ENCODE measurements around the gene COLEC11. TPM values are rescaled to one million over a fixed set of nuclear protein-coding genes. Genes with fewer than 3 reads are reported as not detected.
"Not testable (repeated sequence)": the region's sequence is repeated elsewhere in the genome, so short reads cannot be mapped to it uniquely, and the experiment has no call there.

COLEC11 gene
- total and polyA plus RNA-seq, 2 donors from 2014 or later: 7.6 to 34.6 TPM

DNA sequence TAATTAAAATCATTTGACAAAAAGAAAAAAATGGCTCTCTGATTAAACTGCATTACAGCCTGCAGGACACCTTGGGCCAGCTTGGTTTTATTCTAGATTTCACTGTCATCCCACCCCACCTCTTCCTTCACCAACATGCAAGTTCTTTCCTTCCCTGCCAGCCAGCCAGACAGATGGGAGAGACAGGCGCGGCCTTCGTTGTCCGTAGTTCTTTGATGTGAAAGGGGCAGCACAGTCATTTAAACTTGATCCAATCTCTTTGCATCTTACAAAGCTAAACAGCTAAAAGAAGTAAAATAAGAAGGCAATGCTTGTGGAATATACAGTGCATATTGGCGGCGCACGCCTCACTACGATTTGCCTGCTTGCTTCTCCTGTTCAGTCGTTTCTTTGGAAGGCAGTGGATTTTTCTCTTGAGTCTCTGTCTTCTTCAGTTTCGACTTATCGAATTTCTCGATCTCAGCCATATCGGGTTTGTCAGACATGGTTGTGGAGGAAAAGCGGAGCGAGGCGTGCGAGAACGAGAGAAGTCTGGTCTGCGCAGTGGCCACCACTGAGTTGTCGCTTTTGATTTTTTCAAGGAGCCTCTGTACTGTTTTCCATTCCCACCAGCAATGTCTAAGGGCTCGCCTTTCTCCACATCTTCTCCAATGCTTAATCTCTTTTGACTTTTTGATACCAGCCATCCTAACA, 22.4 kb downstream of the COLEC11 start:
- FAIRE-seq: no peak
- Histone ChIP-seq H3K27me3 (ENCODE audit: control insufficient read depth, insufficient read depth, low read length) (no peaks in the 10 kb centered on the region), H3K27ac (ENCODE audit: low read depth in 2 of 2, low read length in 2 of 2) (no peak overlapping the region), H3K9ac (ENCODE audit: low read length in 3 of 3) (no peak overlapping the region), H3K4me3 (ENCODE audit: low read length in 3 of 3) (no peak overlapping the region), H3K9me3 (ENCODE audit: control insufficient read depth in 2 of 3, insufficient read depth in 1 of 3, low read length in 3 of 3) (no peaks in the 10 kb centered on the region), H3K4me1 (ENCODE audit: control insufficient read depth in 2 of 3, insufficient read depth in 2 of 3, low read depth in 1 of 3, low read length in 3 of 3) (no peaks in the 10 kb centered on the region), H3K36me3 (ENCODE audit: control insufficient read depth in 2 of 3, insufficient read depth in 3 of 3, low read length in 3 of 3) (no peaks in the 10 kb centered on the region)
- intact Hi-C loops (cut with DNase I): no loop called here
- no peak for DNase-seq
- TF ChIP-seq, protein P1, sequence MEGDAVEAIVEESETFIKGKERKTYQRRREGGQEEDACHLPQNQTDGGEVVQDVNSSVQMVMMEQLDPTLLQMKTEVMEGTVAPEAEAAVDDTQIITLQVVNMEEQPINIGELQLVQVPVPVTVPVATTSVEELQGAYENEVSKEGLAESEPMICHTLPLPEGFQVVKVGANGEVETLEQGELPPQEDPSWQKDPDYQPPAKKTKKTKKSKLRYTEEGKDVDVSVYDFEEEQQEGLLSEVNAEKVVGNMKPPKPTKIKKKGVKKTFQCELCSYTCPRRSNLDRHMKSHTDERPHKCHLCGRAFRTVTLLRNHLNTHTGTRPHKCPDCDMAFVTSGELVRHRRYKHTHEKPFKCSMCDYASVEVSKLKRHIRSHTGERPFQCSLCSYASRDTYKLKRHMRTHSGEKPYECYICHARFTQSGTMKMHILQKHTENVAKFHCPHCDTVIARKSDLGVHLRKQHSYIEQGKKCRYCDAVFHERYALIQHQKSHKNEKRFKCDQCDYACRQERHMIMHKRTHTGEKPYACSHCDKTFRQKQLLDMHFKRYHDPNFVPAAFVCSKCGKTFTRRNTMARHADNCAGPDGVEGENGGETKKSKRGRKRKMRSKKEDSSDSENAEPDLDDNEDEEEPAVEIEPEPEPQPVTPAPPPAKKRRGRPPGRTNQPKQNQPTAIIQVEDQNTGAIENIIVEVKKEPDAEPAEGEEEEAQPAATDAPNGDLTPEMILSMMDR (IDR thresholded peaks at IDR 0.05; ENCODE audit: borderline replicate concordance, extremely low read depth, insufficient read depth): no peak

DNA sequence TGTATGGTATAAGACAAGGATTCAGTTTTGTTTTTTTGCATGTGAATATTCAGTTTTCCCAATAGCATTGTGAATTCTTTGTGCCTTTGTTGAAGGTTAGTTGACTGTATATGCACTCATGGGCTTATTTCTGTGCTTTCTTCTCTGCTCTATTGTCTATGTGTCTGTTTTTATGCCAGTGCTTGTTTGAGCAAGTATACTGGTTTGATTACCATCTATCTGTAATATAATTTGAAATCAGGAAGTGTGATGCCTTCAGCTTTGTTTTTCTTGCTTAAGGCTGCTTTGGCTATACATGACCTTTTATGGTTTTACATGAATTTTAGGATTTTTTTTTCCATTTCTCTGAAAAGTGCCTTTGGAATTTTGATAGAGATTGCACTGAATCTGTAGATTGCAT, 23.5 kb downstream of the COLEC11 start:
- H3K9ac ChIP-seq (ENCODE audit: low read length in 3 of 3): no peak overlapping the region
- FAIRE-seq: no peak
- TF ChIP-seq, protein P1 (IDR thresholded peaks at IDR 0.05; ENCODE audit: borderline replicate concordance, extremely low read depth, insufficient read depth): no peak
- no peaks in the 10 kb centered on the region for H3K27me3 ChIP-seq (ENCODE audit: control insufficient read depth, insufficient read depth, low read length)
- H3K36me3 ChIP-seq (ENCODE audit: control insufficient read depth in 2 of 3, insufficient read depth in 3 of 3, low read length in 3 of 3): no peaks in the 10 kb centered on the region
- no peak overlapping the region for H3K27ac ChIP-seq (ENCODE audit: low read depth in 2 of 2, low read length in 2 of 2)
- H3K4me3 ChIP-seq (ENCODE audit: low read length in 3 of 3): no peak overlapping the region
- H3K9me3 ChIP-seq (ENCODE audit: control insufficient read depth in 2 of 3, insufficient read depth in 1 of 3, low read length in 3 of 3): no peaks in the 10 kb centered on the region
- H3K4me1 ChIP-seq (ENCODE audit: control insufficient read depth in 2 of 3, insufficient read depth in 2 of 3, low read depth in 1 of 3, low read length in 3 of 3): no peaks in the 10 kb centered on the region
- intact Hi-C loops (cut with DNase I): no loop called here
- no peak for DNase-seq

DNA sequence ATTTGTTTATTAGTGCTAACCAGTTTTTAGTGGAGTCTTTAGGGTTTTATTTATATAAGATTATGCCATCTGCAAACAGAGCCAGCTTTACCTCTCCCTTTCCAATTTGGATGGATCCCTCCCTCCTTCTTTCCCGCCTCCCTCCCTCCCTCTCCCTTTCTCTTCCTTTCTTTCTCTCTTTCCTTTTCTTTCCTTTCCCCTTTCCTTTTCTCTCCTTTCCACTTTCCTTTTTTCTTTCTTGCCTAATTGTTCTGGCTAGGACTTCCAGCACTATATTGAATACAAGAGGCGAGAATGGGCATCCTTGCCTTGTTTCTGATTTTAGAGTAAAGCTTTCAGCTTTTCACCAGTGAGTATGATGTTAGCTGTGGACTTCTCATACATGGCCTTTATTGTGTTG, 24.1 kb downstream of the COLEC11 start:
- no peak for FAIRE-seq
- H3K4me3 ChIP-seq (ENCODE audit: low read length in 3 of 3): no peak overlapping the region
- TF ChIP-seq, protein P1 (IDR thresholded peaks at IDR 0.05; ENCODE audit: borderline replicate concordance, extremely low read depth, insufficient read depth): no peak
- no peaks in the 10 kb centered on the region for H3K9me3 ChIP-seq (ENCODE audit: control insufficient read depth in 2 of 3, insufficient read depth in 1 of 3, low read length in 3 of 3)
- H3K4me1 ChIP-seq (ENCODE audit: control insufficient read depth in 2 of 3, insufficient read depth in 2 of 3, low read depth in 1 of 3, low read length in 3 of 3): no peaks in the 10 kb centered on the region
- intact Hi-C loops (cut with DNase I): no loop called here
- no peak for DNase-seq
- no peaks in the 10 kb centered on the region for H3K36me3 ChIP-seq (ENCODE audit: control insufficient read depth in 2 of 3, insufficient read depth in 3 of 3, low read length in 3 of 3)
- no peaks in the 10 kb centered on the region for H3K27me3 ChIP-seq (ENCODE audit: control insufficient read depth, insufficient read depth, low read length)
- no peak overlapping the region for H3K9ac ChIP-seq (ENCODE audit: low read length in 3 of 3)
- H3K27ac ChIP-seq (ENCODE audit: low read depth in 2 of 2, low read length in 2 of 2): no peak overlapping the region

DNA sequence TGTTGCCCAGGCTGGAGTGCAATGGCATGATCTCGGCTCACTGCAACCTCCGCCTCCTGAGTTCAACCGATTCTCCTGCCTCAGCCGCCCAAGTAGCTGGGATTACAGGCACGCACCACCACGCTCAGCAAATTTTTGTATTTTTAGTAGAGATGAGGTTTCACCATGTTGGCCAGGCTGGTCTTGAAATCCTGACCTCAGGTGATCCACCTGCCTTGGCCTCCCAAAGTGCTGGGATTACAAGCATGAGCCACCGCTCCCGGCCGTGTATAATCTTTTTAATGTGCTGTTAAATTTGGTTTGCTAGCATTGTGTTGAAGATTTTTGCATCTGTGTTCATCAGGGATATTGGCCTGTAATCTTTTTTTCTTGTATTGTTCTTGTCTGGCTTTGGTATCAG, 24.7 kb downstream of the COLEC11 start:
- intact Hi-C loops (cut with DNase I); FAIRE-seq; H3K27ac ChIP-seq (ENCODE audit: low read depth in 2 of 2, low read length in 2 of 2): not testable (repeated sequence)

More for the DNA sequence above, 24.7 kb downstream of the COLEC11 start:
- not testable (repeated sequence) for H3K9ac ChIP-seq (ENCODE audit: low read length in 3 of 3); H3K9me3 ChIP-seq (ENCODE audit: control insufficient read depth in 2 of 3, insufficient read depth in 1 of 3, low read length in 3 of 3); H3K36me3 ChIP-seq (ENCODE audit: control insufficient read depth in 2 of 3, insufficient read depth in 3 of 3, low read length in 3 of 3); DNase-seq; H3K4me3 ChIP-seq (ENCODE audit: low read length in 3 of 3); H3K27me3 ChIP-seq (ENCODE audit: control insufficient read depth, insufficient read depth, low read length); H3K4me1 ChIP-seq (ENCODE audit: control insufficient read depth in 2 of 3, insufficient read depth in 2 of 3, low read depth in 1 of 3, low read length in 3 of 3)

Data from kidney (tissue), 14 donors.